Nephron (organoid): Measurements from ENCODE around the gene AHI1.

ENCODE experiments used
- H3K27ac Mint-ChIP-seq, 3 experiments: 2 replicates each; pipeline ENCODE4 v1.8.0; 2020; ENCODE audit warnings: mixed read lengths in 3 of 3, mild to moderate bottlenecking in 2 of 3, moderate library complexity in 1 of 3
- H3K27me3 Mint-ChIP-seq: 2 replicates; pipeline ENCODE4 v1.8.0; 2021; ENCODE audit warnings: low read depth, mild to moderate bottlenecking, moderate library complexity, mixed read lengths
- H3K36me3 Mint-ChIP-seq: 2 replicates; pipeline ENCODE4 v1.8.0; 2020; ENCODE audit warnings: low read depth, mixed read lengths
- H3K4me1 Mint-ChIP-seq: 2 replicates; pipeline ENCODE4 v1.8.0; 2020; ENCODE audit warnings: mixed read lengths
- H3K4me3 Mint-ChIP-seq, 3 experiments: 2 replicates each; pipeline ENCODE4 v1.8.0; 2020; ENCODE audit warnings: mild to moderate bottlenecking in 3 of 3, mixed read lengths in 3 of 3, moderate library complexity in 2 of 3
- H3K9me3 Mint-ChIP-seq: 2 replicates; pipeline ENCODE4 v1.8.0; 2020; ENCODE audit warnings: mixed read lengths
- CTCF ChIP-seq, 3 experiments: fragments of 200-600 bp; sonication (generic); IDR thresholded peaks; one replicate each; pipeline ENCODE4 v1.5.0; 2021; ENCODE audit warnings: antibody characterized with exemption in 3 of 3; ENCODE audit not compliant: unreplicated experiment in 3 of 3

Gene AHI1

DNA sequence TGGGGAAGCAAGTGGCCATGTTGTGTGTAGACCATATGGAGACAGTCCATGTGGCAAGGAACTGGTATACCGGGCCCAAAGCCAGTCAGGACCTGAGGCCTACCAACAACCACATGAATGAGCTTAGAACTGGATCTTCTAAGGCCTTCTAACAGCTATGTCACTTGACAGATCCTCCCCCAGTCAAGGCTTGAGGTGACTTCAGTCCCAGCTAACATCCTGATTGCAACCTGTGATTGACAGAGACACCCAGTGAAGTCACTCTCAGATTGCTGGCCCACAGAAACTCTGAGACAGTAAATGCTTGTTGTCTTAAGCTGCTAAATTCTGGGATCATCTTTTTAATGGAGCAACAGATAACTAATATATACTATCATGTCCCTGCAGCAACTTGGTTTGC lies 32.9 kb downstream of the AHI1 start:
- H3K27me3 Mint-ChIP-seq, result no peaks in the 10 kb centered on the region
- no peak for TF ChIP-seq CTCF (IDR thresholded peaks at IDR 0.05; ENCODE audit: unreplicated experiment in 3 of 3)
- H3K27ac Mint-ChIP-seq, result no peak overlapping the region
- H3K4me3 Mint-ChIP-seq, result no peak overlapping the region
- peaks cover 45% of the 10 kb centered on the region for H3K36me3 Mint-ChIP-seq
- no peaks in the 10 kb centered on the region for H3K4me1 Mint-ChIP-seq
- H3K9me3 Mint-ChIP-seq, result peaks cover under 1% of the 10 kb centered on the region

DNA sequence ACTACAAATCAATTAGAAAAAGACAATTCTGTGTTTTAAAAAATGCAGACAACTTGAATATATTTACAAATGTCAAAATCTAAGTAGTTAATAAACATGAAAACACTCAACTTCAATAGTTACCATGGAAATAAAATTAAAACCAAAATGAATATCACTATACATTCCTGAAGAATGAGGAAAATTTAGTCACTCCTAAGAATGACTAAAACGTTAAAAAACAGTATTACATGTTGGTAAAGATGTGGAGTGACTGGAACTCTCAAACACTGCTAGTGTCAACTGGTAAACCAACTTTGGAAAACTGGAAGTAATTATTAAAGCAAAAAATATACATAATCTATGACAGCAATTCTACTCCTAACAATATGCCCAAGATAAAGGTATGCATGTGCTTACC lies 36.3 kb downstream of the AHI1 start:
- no peaks in the 10 kb centered on the region for H3K27me3 Mint-ChIP-seq
- H3K4me1 Mint-ChIP-seq, result peaks cover 15% of the 10 kb centered on the region
- no peak overlapping the region for H3K4me3 Mint-ChIP-seq
- H3K36me3 Mint-ChIP-seq, result peaks cover 27% of the 10 kb centered on the region
- H3K27ac Mint-ChIP-seq, result no peak overlapping the region
- TF ChIP-seq CTCF (IDR thresholded peaks at IDR 0.05; ENCODE audit: unreplicated experiment in 3 of 3), result no peak
- no peaks in the 10 kb centered on the region for H3K9me3 Mint-ChIP-seq

DNA sequence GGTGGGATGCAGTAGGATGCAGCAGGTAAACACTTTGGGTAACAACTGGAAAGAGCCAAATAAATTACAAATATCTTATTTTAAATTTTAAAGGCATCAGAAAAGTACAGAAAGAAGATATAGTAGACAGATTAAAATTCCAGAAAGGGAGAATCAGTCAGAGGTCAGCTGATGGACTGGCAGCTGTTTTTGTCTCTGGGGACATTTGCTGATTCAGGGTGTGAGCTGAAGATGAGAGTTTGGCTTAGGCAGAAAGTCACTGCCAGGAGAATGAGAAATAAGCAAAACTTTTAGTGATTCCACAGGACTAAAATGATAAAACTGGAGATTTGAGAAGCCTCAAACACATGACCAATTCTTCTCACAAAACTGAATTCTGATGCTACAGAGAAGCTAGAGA lies 39.5 kb downstream of the AHI1 start:
- no peaks in the 10 kb centered on the region for H3K27me3 Mint-ChIP-seq
- peaks cover 15% of the 10 kb centered on the region for H3K4me1 Mint-ChIP-seq
- no peak overlapping the region for H3K27ac Mint-ChIP-seq
- no peak overlapping the region for H3K4me3 Mint-ChIP-seq
- H3K36me3 Mint-ChIP-seq, result peaks cover 7% of the 10 kb centered on the region
- no peak for TF ChIP-seq CTCF (IDR thresholded peaks at IDR 0.05; ENCODE audit: unreplicated experiment in 3 of 3)
- H3K9me3 Mint-ChIP-seq, result no peaks in the 10 kb centered on the region

GRCh38 chr6:135451617-135452190 lies 45.8 kb downstream of the AHI1 start:
- Mint-ChIP-seq H3K4me1 (peaks cover 11% of the 10 kb centered on the region), H3K4me3 (no peak overlapping the region), H3K27ac (no peak overlapping the region), H3K36me3 (no peaks in the 10 kb centered on the region), H3K27me3 (no peaks in the 10 kb centered on the region), H3K9me3 (no peaks in the 10 kb centered on the region)
- peak; percentile 66 to 78 (median 75) for TF ChIP-seq CTCF (IDR thresholded peaks at IDR 0.05; ENCODE audit: unreplicated experiment in 3 of 3)

DNA sequence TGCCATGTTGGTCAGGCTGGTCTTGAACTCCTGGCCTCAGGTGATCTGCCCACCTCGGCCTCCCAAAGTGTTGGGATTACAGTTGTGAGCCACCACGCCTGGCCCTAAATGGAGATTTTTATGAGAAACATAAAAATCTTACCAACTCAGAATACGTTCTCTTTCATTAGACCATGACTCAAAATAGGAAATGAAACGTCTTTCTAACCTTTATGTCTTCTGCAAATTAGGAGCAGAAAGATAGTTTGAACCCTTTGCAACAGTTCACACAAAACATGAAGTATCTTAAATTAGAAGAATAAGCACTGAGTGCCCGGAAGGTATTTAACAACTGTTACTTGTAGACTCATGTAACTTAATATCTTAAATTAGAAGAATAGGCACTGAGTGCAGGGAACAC lies 48.3 kb downstream of the AHI1 start:
- TF ChIP-seq CTCF (IDR thresholded peaks at IDR 0.05; ENCODE audit: unreplicated experiment in 3 of 3), result no peak

DNA sequence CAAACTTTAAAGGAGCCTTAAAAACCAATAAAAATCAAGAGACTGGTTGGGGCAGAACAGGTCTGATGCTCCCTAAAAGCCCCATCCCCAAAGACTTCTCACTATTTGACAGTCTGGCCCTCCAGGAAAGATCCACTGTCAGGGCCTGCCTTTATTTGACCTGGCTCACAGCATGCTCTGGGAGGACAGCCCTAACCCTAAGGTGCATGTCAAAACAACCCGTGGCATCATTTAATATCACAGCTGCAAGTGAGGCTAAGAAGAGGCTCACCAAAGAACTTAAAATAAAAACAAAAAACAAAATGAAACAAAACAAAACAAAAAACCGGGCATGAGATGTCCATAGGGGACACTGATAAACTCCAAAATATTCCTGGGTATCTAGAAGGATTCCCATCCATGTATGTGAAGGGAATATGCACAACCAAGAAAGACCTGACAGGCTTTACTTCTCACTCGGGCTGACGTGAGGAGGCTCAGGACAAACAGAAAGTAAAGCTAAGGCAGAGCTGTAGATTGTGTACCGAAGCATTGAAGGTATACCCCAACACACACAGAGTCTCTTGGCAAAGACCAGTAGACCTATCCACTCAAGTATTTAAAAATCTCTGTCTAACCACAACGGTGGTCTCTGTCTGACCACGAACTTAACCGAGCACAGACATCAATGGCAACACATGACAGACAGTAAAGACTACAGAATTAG lies 57.3 kb downstream of the AHI1 start:
- H3K27ac Mint-ChIP-seq, result no peak overlapping the region
- H3K4me1 Mint-ChIP-seq, result no peaks in the 10 kb centered on the region
- no peaks in the 10 kb centered on the region for H3K27me3 Mint-ChIP-seq
- H3K4me3 Mint-ChIP-seq, result no peak overlapping the region
- no peaks in the 10 kb centered on the region for H3K9me3 Mint-ChIP-seq
- TF ChIP-seq CTCF (IDR thresholded peaks at IDR 0.05; ENCODE audit: unreplicated experiment in 3 of 3), result no peak
- H3K36me3 Mint-ChIP-seq, result peaks cover 23% of the 10 kb centered on the region

More for the DNA sequence above, 48.3 kb downstream of the AHI1 start:
- Mint-ChIP-seq H3K27ac (no peak overlapping the region), H3K36me3 (peaks cover 12% of the 10 kb centered on the region), H3K9me3 (no peaks in the 10 kb centered on the region), H3K27me3 (no peaks in the 10 kb centered on the region), H3K4me3 (no peak overlapping the region), H3K4me1 (peaks cover 11% of the 10 kb centered on the region)
